Measurements from ENCODE around the gene MORN1. TPM values are rescaled to one million over a fixed set of nuclear protein-coding genes. Genes with fewer than 3 reads are reported as not detected.
A peak's percentile ranks its signal among the peaks of the same experiment; 100 is the strongest.
"Not testable (repeated sequence)": the region's sequence is repeated elsewhere in the genome, so short reads cannot be mapped to it uniquely, and the experiment has no call there.

The MORN1 gene
- total RNA-seq = 10 to 100 TPM; 30.4 to 34.5 TPM
- polyA plus RNA-seq (ENCODE audit: insufficient read depth, low read depth, low replicate concordance) = 30.9 TPM
- long read RNA-seq, donor 1, partial matches to known transcripts = 0 of 1 reads
- long read RNA-seq, donor 1, other reads (novel, unspliced or antisense) = 0 of 1 reads
- long read RNA-seq, donor 2, partial matches to known transcripts = 0 of 1 reads
- long read RNA-seq, donor 2, other reads (novel, unspliced or antisense) = 0 of 1 reads

DNA sequence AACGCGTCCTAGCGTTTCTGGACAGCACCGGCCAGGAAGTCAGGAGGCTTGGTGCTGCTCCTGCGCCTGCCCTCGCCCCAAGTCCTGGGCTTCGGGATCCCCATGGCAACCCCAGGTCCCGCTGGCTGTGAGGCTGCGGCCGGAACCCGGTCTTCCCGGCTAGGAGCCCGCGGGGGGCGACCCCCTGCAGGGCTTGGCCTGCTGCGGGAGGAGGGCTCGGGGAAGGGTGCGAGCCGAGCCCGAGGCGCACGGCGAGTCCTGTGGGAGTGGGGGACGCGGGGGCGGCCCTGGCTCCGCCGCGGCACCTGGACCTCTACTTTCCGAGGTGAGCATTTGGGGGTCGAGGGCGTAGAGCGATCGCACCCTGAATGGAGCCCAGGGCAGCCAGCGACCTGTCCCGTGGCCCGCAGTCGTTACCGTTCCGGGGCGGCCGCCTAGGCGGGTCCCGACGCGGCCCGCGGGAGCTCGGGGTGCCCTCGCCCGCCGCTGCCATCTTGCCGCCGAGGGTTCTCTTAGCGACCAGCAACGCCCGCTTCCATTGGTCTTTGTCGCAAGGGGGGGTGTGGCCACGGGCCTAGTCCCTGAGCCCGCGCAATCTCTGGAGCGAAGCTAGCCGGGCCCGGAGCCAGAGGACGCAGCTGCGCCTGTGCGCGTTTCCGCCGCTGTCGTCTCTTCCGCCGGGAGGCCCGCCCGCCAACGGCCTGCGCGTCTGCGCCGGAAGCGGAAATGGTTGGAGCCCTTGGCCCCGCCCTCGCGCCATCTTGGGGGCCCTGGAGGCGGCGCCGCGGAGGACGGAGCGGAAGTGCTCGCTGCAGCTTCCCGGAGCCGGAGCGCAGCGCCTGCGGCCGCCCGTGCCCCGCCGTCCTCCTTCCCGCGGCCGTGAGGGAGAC, at the start of gene MORN1, which contains the start of gene RER1:
MORN1 (minus strand) TSS at position 514 of the 890 bp plus-strand sequence; CDS start at position 493, 21 bp downstream.
RER1 (plus strand) TSS at position 801 of the 890 bp plus-strand sequence. CDS start 3,950 bp downstream, outside the sequence.
- 1% methylated on average over 27 to 46 of the region's 103 CpGs for WGBS, 2 donors
- H3K36me3 ChIP-seq (ENCODE audit: low read depth, missing control alignments) = no peaks in the 10 kb centered on the region
- peak; percentile 42 for TF ChIP-seq POLR2A (IDR thresholded peaks at IDR 0.05)
- TF ChIP-seq, protein P1, sequence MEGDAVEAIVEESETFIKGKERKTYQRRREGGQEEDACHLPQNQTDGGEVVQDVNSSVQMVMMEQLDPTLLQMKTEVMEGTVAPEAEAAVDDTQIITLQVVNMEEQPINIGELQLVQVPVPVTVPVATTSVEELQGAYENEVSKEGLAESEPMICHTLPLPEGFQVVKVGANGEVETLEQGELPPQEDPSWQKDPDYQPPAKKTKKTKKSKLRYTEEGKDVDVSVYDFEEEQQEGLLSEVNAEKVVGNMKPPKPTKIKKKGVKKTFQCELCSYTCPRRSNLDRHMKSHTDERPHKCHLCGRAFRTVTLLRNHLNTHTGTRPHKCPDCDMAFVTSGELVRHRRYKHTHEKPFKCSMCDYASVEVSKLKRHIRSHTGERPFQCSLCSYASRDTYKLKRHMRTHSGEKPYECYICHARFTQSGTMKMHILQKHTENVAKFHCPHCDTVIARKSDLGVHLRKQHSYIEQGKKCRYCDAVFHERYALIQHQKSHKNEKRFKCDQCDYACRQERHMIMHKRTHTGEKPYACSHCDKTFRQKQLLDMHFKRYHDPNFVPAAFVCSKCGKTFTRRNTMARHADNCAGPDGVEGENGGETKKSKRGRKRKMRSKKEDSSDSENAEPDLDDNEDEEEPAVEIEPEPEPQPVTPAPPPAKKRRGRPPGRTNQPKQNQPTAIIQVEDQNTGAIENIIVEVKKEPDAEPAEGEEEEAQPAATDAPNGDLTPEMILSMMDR (IDR thresholded peaks at IDR 0.05) = no peak
- DNase-seq = peak; percentile 99
- H3K27me3 ChIP-seq = no peaks in the 10 kb centered on the region
- H3K4me3 ChIP-seq = peak within 1 kb of the TSS; percentile 89 to 94
- H3K4me1 ChIP-seq = peaks cover 25% of the 10 kb centered on the region
- intact Hi-C loops (cut with DNase I; ENCODE audit: low total_unique reads) = no loop called here
- H3K27ac ChIP-seq = peak within 1 kb of the TSS; percentile 69 to 89
- H3K9me3 ChIP-seq = no peaks in the 10 kb centered on the region

DNA sequence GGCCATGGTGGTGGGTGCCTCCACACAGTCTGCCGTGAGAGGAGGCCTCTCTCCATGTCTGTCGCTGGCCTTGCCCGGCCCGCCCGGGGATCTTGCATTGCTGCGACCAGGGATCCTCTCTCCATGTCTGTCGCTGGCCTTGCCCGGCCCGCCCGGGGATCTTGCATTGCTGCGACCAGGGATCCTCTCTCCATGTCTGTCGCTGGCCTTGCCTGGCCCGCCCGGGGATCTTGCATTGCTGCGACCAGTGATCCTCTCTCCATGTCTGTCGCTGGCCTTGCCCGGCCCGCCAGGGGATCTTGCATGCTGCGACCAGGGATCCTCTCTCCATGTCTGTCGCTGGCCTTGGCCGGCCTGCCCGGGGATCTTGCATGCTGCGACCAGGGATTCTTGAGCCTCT, 49.0 kb upstream of the MORN1 start:
- H3K4me1 ChIP-seq; H3K36me3 ChIP-seq (ENCODE audit: low read depth, missing control alignments); H3K27ac ChIP-seq; DNase-seq; H3K4me3 ChIP-seq; H3K27me3 ChIP-seq; H3K9me3 ChIP-seq; intact Hi-C loops (cut with DNase I; ENCODE audit: low total_unique reads): not testable (repeated sequence)
- WGBS, 2 donors = 93 to 95% methylated on average over 21 to 23 of the region's 23 CpGs

DNA sequence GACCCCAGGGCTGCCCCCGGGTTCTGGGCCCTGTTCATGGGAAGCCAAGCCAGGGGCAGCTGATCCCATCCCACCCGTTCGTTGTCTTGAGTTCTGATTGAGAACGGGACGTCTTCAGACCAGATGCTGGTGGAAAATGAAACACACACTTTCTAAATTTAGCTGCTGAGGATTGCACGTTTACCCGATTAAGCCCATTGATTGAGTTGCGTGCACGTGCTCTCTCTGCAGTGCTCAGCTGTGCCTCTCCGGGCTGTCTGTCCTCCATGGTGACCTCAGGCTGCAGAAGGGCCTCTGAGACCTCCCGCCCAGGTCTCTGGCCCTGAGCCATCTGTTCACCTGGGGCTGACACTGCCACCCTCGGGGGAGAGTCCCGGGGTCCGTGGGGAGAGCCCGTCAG, 48.0 kb upstream of the MORN1 start:
- no peaks in the 10 kb centered on the region for H3K36me3 ChIP-seq (ENCODE audit: low read depth, missing control alignments)
- H3K27me3 ChIP-seq = no peaks in the 10 kb centered on the region
- H3K9me3 ChIP-seq = no peaks in the 10 kb centered on the region
- no peak overlapping the region for H3K27ac ChIP-seq
- 75 to 82% methylated on average over 9 to 15 of the region's 15 CpGs for WGBS, 2 donors
- no peak for TF ChIP-seq POLR2A (IDR thresholded peaks at IDR 0.05)
- TF ChIP-seq, protein P1 (IDR thresholded peaks at IDR 0.05) = no peak
- no peak overlapping the region for H3K4me3 ChIP-seq
- peaks cover 5% of the 10 kb centered on the region for H3K4me1 ChIP-seq
- no peak for DNase-seq
- intact Hi-C loops (cut with DNase I; ENCODE audit: low total_unique reads) = no loop called here

DNA sequence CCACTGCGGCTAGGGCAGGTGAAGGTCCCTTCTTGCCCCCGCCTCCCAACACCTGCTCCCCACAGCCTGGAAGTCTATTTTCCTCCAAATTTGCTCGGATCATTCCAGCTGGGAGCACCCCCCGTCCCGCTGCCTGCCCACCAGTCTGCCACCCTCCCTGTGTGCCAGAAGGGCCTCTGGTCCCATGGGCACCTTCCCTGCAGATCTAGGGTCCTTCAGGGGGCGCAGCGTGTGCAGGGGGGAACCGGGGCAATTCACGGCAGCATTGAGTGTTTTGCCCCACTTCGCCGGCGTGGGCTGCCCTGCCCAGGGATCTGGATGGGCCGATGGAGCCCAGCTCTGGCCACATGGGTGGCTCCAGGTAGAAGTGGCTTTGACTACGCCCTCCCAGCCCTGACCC, 47.3 kb upstream of the MORN1 start:
- 92 to 93% methylated on average over 14 of the region's 14 CpGs for whole genome bisulfite sequencing, 2 donors
- Histone ChIP-seq H3K36me3 (ENCODE audit: low read depth, missing control alignments) (no peaks in the 10 kb centered on the region), H3K4me1 (peaks cover 5% of the 10 kb centered on the region), H3K27ac (no peak overlapping the region), H3K4me3 (no peak overlapping the region), H3K9me3 (no peaks in the 10 kb centered on the region), H3K27me3 (no peaks in the 10 kb centered on the region)
- no peak for TF ChIP-seq POLR2A (IDR thresholded peaks at IDR 0.05)
- TF ChIP-seq, protein P1 (IDR thresholded peaks at IDR 0.05) = no peak
- intact Hi-C loops (cut with DNase I; ENCODE audit: low total_unique reads) = no loop called here
- no peak for DNase-seq

DNA sequence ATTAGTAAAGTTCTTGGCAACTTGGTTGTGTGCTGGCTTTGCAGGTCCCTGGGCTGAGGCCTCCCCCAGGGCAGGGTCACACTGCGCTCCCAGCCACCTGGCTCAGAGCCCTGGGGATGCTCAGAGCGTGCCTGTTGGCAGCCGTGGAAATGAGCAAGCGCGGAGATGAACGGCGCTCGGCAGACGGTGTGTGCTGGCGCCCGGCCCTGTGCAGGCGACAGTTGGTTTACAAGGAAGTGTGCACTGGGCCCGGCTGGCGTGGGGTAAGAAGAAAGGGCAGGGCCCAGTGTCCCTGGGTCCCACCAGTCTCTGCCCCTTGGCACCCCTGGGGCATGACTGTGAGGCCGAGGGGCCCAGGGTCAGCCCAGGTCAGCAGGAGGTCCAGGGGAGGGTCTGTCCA, 46.7 kb upstream of the MORN1 start:
- peaks cover 4% of the 10 kb centered on the region for H3K4me1 ChIP-seq
- H3K9me3 ChIP-seq = no peaks in the 10 kb centered on the region
- DNase-seq = no peak
- H3K4me3 ChIP-seq = no peak overlapping the region
- no peaks in the 10 kb centered on the region for H3K27me3 ChIP-seq
- WGBS, 2 donors = 75% methylated on average over 15 of the region's 15 CpGs; no CpG with 5 or more reads in 1 of the 2 donors
- H3K27ac ChIP-seq = no peak overlapping the region
- H3K36me3 ChIP-seq (ENCODE audit: low read depth, missing control alignments) = no peaks in the 10 kb centered on the region
- intact Hi-C loops (cut with DNase I; ENCODE audit: low total_unique reads) = no loop called here
- TF ChIP-seq POLR2A (IDR thresholded peaks at IDR 0.05) = no peak
- TF ChIP-seq, protein P1 (IDR thresholded peaks at IDR 0.05) = no peak

Data from testis (tissue), 5 donors.